ENCODE results near the gene PEAR1. TPM values are rescaled to one million over a fixed set of nuclear protein-coding genes. Genes with fewer than 3 reads are reported as not detected.

PEAR1 gene
- total RNA-seq, 4 donors from 2014 or later, result 11.2 to 21.9 (median 14.4) TPM

GRCh38 chr1:156885314-156885713 is 8.2 kb upstream of the PEAR1 start:
- no peak overlapping the region for H3K4me3 ChIP-seq (replicated peaks in 1 of 3)
- intact Hi-C loops (cut with DNase I), result loop anchor here (10.0 kb wide), 1 partner anchor 201 kb away; no protein-coding TSS in a partner anchor
- 29 to 44% methylated on average over 1 of the region's 1 CpG for WGBS, 2 donors
- no peak for DNase-seq
- TF ChIP-seq CTCF (IDR thresholded peaks at IDR 0.05) (no peak), POLR2A (IDR thresholded peaks at IDR 0.05) (no peak)
- H3K4me1 ChIP-seq, result no peaks in the 10 kb centered on the region
- no peak overlapping the region for H3K27ac ChIP-seq
- no peaks in the 10 kb centered on the region for H3K36me3 ChIP-seq
- H3K27me3 ChIP-seq, result no peaks in the 10 kb centered on the region
- no peaks in the 10 kb centered on the region for H3K9me3 ChIP-seq

DNA sequence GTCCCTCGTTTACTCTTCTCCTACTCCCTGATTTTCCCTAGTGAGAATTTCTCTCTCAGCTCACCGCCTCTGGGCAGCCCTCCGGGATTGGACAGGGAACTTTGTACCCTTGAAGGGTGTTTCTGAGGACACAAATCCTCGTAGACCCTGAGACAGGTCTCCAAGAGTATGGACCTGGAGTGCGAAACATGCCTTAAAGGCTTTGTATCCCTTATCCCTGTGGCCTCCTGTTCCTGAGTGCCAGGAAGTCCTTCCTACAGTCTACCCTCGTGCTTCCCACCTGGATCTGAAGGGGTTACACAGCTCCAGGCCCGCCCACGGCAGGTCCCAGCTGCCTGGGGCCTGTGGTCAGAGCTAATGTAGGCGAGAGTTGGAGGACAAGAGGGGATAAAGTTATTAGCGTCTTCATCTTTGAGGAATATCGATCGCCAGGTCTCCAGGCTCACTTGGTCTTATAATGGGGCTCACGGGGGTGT is 7.6 kb upstream of the PEAR1 start:
- H3K36me3 ChIP-seq, result no peaks in the 10 kb centered on the region
- H3K4me3 ChIP-seq (replicated peaks in 1 of 3), result no peak overlapping the region
- no peaks in the 10 kb centered on the region for H3K27me3 ChIP-seq
- TF ChIP-seq CTCF (IDR thresholded peaks at IDR 0.05) (no peak), POLR2A (IDR thresholded peaks at IDR 0.05) (no peak)
- 54 to 67% methylated on average over 13 of the region's 13 CpGs for WGBS, 2 donors
- intact Hi-C loops (cut with DNase I), result loop anchor here (10.0 kb wide), 1 partner anchor 201 kb away; no protein-coding TSS in a partner anchor
- no peaks in the 10 kb centered on the region for H3K9me3 ChIP-seq
- no peak for DNase-seq
- no peaks in the 10 kb centered on the region for H3K4me1 ChIP-seq
- H3K27ac ChIP-seq, result no peak overlapping the region

GRCh38 chr1:156886583-156887281 is 6.8 kb upstream of the PEAR1 start:
- Histone ChIP-seq H3K36me3 (no peaks in the 10 kb centered on the region), H3K4me3 (replicated peaks in 1 of 3) (no peak overlapping the region), H3K4me1 (no peaks in the 10 kb centered on the region), H3K9me3 (no peaks in the 10 kb centered on the region), H3K27me3 (no peaks in the 10 kb centered on the region), H3K27ac (no peak overlapping the region)
- intact Hi-C loops (cut with DNase I), result loop anchor here (10.0 kb wide), 1 partner anchor 202 kb away; no protein-coding TSS in a partner anchor
- TF ChIP-seq CTCF (IDR thresholded peaks at IDR 0.05) (no peak), POLR2A (IDR thresholded peaks at IDR 0.05) (no peak)
- no peak for DNase-seq
- WGBS, 2 donors, result 40% methylated on average over 5 to 6 of the region's 6 CpGs

GRCh38 chr1:156887317-156887716 is 6.2 kb upstream of the PEAR1 start:
- intact Hi-C loops (cut with DNase I), result loop anchor here (10.0 kb wide), 1 partner anchor 203 kb away; no protein-coding TSS in a partner anchor
- Histone ChIP-seq H3K9me3 (no peaks in the 10 kb centered on the region), H3K4me1 (peaks cover 0 to 4% of the 10 kb centered on the region in 2 donors), H3K27me3 (no peaks in the 10 kb centered on the region), H3K4me3 (replicated peaks in 1 of 3) (no peak overlapping the region), H3K36me3 (no peaks in the 10 kb centered on the region), H3K27ac (no peak overlapping the region)
- no peak for DNase-seq
- 24 to 33% methylated on average over 3 of the region's 3 CpGs for WGBS, 2 donors
- no peak for TF ChIP-seq POLR2A (IDR thresholded peaks at IDR 0.05)
- TF ChIP-seq CTCF (IDR thresholded peaks at IDR 0.05), result no peak

- Histone ChIP-seq H3K27me3 (no peaks in the 10 kb centered on the region), H3K4me1 (peaks cover under 1 to 8% of the 10 kb centered on the region in 2 donors), H3K9me3 (no peaks in the 10 kb centered on the region), H3K4me3 (replicated peaks in 1 of 3) (no peak overlapping the region), H3K27ac (no peak overlapping the region), H3K36me3 (no peaks in the 10 kb centered on the region)
- TF ChIP-seq POLR2A (IDR thresholded peaks at IDR 0.05) (no peak), CTCF (IDR thresholded peaks at IDR 0.05) (no peak)
- WGBS, 2 donors, result 52 to 53% methylated on average over 6 of the region's 6 CpGs
- intact Hi-C loops (cut with DNase I), result loop anchor here (10.0 kb wide), 1 partner anchor 203 kb away; no protein-coding TSS in a partner anchor
- no peak for DNase-seq
Measured at GRCh38 chr1:156887734-156888133, 5.8 kb upstream of the PEAR1 start.

Measured in thyroid gland (tissue), 4 donors.